Vagina (tissue), 2 donors: ENCODE data around the gene TMX2. TPM values are rescaled to one million over a fixed set of nuclear protein-coding genes. Genes with fewer than 3 reads are reported as not detected.
"Not testable (repeated sequence)": the region's sequence is repeated elsewhere in the genome, so short reads cannot be mapped to it uniquely, and the experiment has no call there.

Source experiments
- DNase-seq, 2 donors: peaks; one replicate each; pipeline ENCODE4 v3.0.0-alpha.2; 2017; ENCODE audit errors: extremely low spot score in 2 of 2
- H3K27ac ChIP-seq: fragments of 200-600 bp; sonication (generic); one replicate; pipeline ENCODE4 v1.5.1; 2019
- H3K27me3 ChIP-seq: fragments of 200-600 bp; sonication (generic); one replicate; pipeline ENCODE4 v1.5.1; 2019
- H3K36me3 ChIP-seq, 2 donors: fragments of 200-600 bp; sonication (generic); one replicate each; pipeline ENCODE4 v1.5.1; 2017 to 2019
- H3K4me1 ChIP-seq: fragments of 200-600 bp; sonication (generic); one replicate; pipeline ENCODE4 v1.5.1; 2019
- H3K4me3 ChIP-seq, 2 donors: fragments of 200-600 bp; sonication (generic); 1 replicate in 1 of 2; 2 replicates in 1 of 2; pipeline ENCODE4 v1.5.1; 2016 to 2019
- H3K9me3 ChIP-seq: fragments of 200-600 bp; sonication (generic); one replicate; pipeline ENCODE4 v1.5.1; 2019
- CTCF ChIP-seq, 3 experiments: fragments of 450-650 bp in 2 of 3; fragments of 200-600 bp in 1 of 3; sonication (generic) in 1 of 3; IDR thresholded peaks; one replicate each; pipeline ENCODE4 v1.5.1; 2017 to 2019; ENCODE audit warnings: antibody characterized with exemption in 3 of 3, mild to moderate bottlenecking in 2 of 3, moderate library complexity in 2 of 3
- POLR2A ChIP-seq, 2 donors: fragments of 450-650 bp; IDR thresholded peaks; one replicate each; pipeline ENCODE4 v1.6.1; 2017; ENCODE audit warnings: antibody characterized with exemption in 2 of 2, mild to moderate bottlenecking in 2 of 2, moderate library complexity in 2 of 2
- POLR2AphosphoS5 ChIP-seq, 2 donors: sonication (generic); formaldehyde crosslinking; IDR thresholded peaks; one replicate each; pipeline ENCODE4 v1.9.0; 2017; ENCODE audit warnings: antibody characterized with exemption in 2 of 2, mild to moderate bottlenecking in 2 of 2, low read depth in 1 of 2; ENCODE audit not compliant: insufficient read depth in 1 of 2
- intact Hi-C: fragments of 100-400 bp; cut with DNase I; formaldehyde crosslinking; loops from one replicate; pipeline ENCODE4 v1.15.1; 2023
- total RNA-seq: library from RNA; depleted of rRNA; stranded (reverse); fragments of >200 nt; gene quantifications from one replicate; pipeline ENCODE4 v1.2.3, GENCODE V29; 2016

The TMX2 gene
- total RNA-seq, 1 donor from 2014 or later, result 44.4 TPM

GRCh38 chr11:57700425-57700824, 12.0 kb upstream of the TMX2 start:
- Histone ChIP-seq H3K36me3 (peaks cover 0 to 81% of the 10 kb centered on the region in 2 donors), H3K27me3 (no peaks in the 10 kb centered on the region), H3K9me3 (no peaks in the 10 kb centered on the region), H3K4me3 (no peak overlapping the region), H3K4me1 (no peaks in the 10 kb centered on the region), H3K27ac (no peak overlapping the region)
- DNase-seq, result no peak
- intact Hi-C loops, result no loop called here
- no peak for TF ChIP-seq POLR2AphosphoS5 (IDR thresholded peaks at IDR 0.05; ENCODE audit: insufficient read depth in 1 of 2, low read depth in 1 of 2)
- TF ChIP-seq POLR2A (IDR thresholded peaks at IDR 0.05), result no peak
- no peak for TF ChIP-seq CTCF (IDR thresholded peaks at IDR 0.05)

DNA sequence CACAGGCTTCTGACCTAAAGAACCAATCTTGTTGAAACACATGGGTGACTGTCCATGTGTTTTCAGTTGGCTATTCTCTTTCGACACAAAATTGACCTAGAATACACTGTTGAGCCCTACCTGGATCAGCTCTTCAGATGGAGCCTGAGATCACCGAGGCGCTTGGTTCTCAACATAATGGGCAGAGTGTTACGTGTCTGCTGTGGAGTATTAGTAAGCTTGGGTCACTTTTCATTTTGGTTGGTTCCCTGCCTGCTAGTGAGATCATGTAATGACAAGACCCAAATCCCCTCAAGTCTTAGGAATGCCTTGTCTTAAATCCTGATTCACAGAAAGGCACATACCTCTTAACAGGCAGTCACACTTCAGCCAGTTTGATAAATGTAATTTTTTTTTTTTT, 9.1 kb upstream of the TMX2 start:
- intact Hi-C loops, result no loop called here
- Histone ChIP-seq H3K4me3 (no peak overlapping the region), H3K9me3 (no peaks in the 10 kb centered on the region), H3K27ac (no peak overlapping the region), H3K36me3 (peaks cover 0 to 56% of the 10 kb centered on the region in 2 donors), H3K4me1 (peaks cover 3% of the 10 kb centered on the region), H3K27me3 (no peaks in the 10 kb centered on the region)
- no peak for TF ChIP-seq CTCF (IDR thresholded peaks at IDR 0.05)
- TF ChIP-seq POLR2A (IDR thresholded peaks at IDR 0.05), result no peak
- no peak for TF ChIP-seq POLR2AphosphoS5 (IDR thresholded peaks at IDR 0.05; ENCODE audit: insufficient read depth in 1 of 2, low read depth in 1 of 2)
- no peak for DNase-seq

- TF ChIP-seq CTCF (IDR thresholded peaks at IDR 0.05), result no peak
- TF ChIP-seq POLR2AphosphoS5 (IDR thresholded peaks at IDR 0.05; ENCODE audit: insufficient read depth in 1 of 2, low read depth in 1 of 2), result no peak
- TF ChIP-seq POLR2A (IDR thresholded peaks at IDR 0.05), result no peak
- H3K4me3 ChIP-seq, result no peak overlapping the region
- H3K9me3 ChIP-seq, result no peaks in the 10 kb centered on the region
- no peak for DNase-seq
- H3K27ac ChIP-seq, result no peak overlapping the region
- intact Hi-C loops, result no loop called here
- H3K27me3 ChIP-seq, result no peaks in the 10 kb centered on the region
- H3K36me3 ChIP-seq, result peaks cover 0 to 40% of the 10 kb centered on the region in 2 donors
- H3K4me1 ChIP-seq, result peaks cover 11% of the 10 kb centered on the region
These were observed 7.5 kb upstream of the TMX2 start for GRCh38 chr11:57704932-57705331.

DNA sequence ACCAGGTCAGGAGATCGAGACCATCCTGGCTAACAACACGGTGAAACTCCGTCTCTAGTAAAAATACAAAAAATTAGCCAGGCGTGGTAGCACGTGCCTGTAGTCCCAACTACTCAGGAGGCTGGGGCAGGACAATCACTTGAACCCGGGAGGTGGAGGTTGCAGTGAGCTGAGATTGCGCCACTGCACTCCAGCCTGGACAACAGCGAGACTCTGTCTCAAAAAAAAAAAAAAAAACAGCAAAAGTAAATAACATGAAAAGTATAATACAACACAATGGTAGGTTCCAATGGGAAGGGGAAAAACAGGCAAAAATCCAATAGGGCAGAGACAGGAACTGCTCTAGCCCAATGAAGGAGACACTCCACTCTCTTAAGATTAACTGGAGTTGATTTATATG, 7.0 kb upstream of the TMX2 start:
- Histone ChIP-seq H3K36me3 (peaks cover 0 to 35% of the 10 kb centered on the region in 2 donors), H3K4me1 (peaks cover 16% of the 10 kb centered on the region)
- DNase-seq, H3K9me3 ChIP-seq, H3K27me3 ChIP-seq, H3K4me3 ChIP-seq, H3K27ac ChIP-seq, intact Hi-C loops: not testable (repeated sequence)

DNA sequence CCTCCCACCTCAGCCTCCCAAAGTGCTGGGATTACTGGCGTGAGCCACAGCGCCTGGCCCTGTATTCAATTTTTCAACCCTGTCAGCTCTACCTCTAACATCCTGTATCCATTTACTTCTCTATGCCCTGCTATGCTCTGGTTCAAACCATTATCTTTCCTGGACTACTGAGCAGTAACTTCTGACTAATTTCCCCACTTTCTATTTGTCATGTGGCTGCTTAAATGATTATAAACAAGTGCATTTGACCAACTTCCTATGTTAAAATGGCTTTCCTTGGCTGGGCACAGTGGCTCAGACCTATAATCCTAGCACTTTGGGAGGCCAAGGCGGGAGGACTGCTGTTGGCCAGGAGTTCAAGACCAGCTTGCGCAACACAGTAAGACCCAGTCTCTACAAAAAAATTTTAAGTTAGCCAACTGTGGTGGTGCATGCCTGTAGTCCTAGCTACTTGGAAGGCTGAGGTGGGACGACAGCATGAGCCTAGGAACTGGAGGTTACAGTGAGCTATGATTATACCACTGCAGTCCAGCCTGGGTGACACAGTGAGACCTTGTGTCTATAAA, 2.5 kb upstream of the TMX2 start:
- Histone ChIP-seq H3K4me3 (no peak overlapping the region), H3K9me3 (no peaks in the 10 kb centered on the region), H3K4me1 (peaks cover 50% of the 10 kb centered on the region), H3K27me3 (no peaks in the 10 kb centered on the region), H3K36me3 (peaks cover 0 to under 1% of the 10 kb centered on the region in 2 donors), H3K27ac (no peak overlapping the region)
- DNase-seq, result no peak
- no peak for TF ChIP-seq POLR2A (IDR thresholded peaks at IDR 0.05)
- TF ChIP-seq POLR2AphosphoS5 (IDR thresholded peaks at IDR 0.05; ENCODE audit: insufficient read depth in 1 of 2, low read depth in 1 of 2), result no peak
- no peak for TF ChIP-seq CTCF (IDR thresholded peaks at IDR 0.05)
- intact Hi-C loops, result no loop called here
